SJSA1 (cell line): Measurements from ENCODE around the gene AHDC1. TPM values are rescaled to one million over a fixed set of nuclear protein-coding genes. Genes with fewer than 3 reads are reported as not detected.
"Not testable (repeated sequence)": the region's sequence is repeated elsewhere in the genome, so short reads cannot be mapped to it uniquely, and the experiment has no call there.

Source experiments
- DNase-seq, 2 experiments: peaks; one replicate each; pipeline ENCODE4 v3.0.0-alpha.2; 2015 to 2020; ENCODE audit warnings: low spot score in 2 of 2, low read depth in 1 of 2
- H3K27ac ChIP-seq: fragments of 250-450 bp; sonication (Bioruptor Pico); 2 replicates; pipeline ENCODE4 v1.5.1; 2020; ENCODE audit warnings: mild to moderate bottlenecking, moderate library complexity
- H3K27me3 ChIP-seq: fragments of 250-450 bp; sonication (Bioruptor Pico); replicated peaks from 2 replicates; pipeline ENCODE4 v1.5.1; 2020; ENCODE audit warnings: mild to moderate bottlenecking, moderate library complexity
- H3K36me3 ChIP-seq: fragments of 250-450 bp; sonication (Bioruptor Pico); 2 replicates; pipeline ENCODE4 v1.5.1; 2020; ENCODE audit warnings: mild to moderate bottlenecking
- H3K4me1 ChIP-seq: fragments of 250-450 bp; sonication (Bioruptor Pico); replicated peaks from 2 replicates; pipeline ENCODE4 v1.6.1; 2021; ENCODE audit warnings: mild to moderate bottlenecking
- H3K4me3 ChIP-seq: fragments of 250-450 bp; sonication (Bioruptor Pico); 2 replicates; pipeline ENCODE4 v1.5.1; 2020; ENCODE audit warnings: mild to moderate bottlenecking
- H3K9me3 ChIP-seq: fragments of 250-450 bp; sonication (Bioruptor Pico); replicated peaks from 2 replicates; pipeline ENCODE4 v1.5.1; 2020; ENCODE audit warnings: mild to moderate bottlenecking
- total RNA-seq: library from RNA; depleted of rRNA; stranded (reverse); fragments of >200 nt; shearing (Covaris generic); gene quantifications from 2 replicates; pipeline ENCODE4 v1.2.3, GENCODE V29; 2014

Gene AHDC1
- total RNA-seq, 1 experiment from 2014 or later = 2.9 TPM

- DNase-seq = no peak
- peaks cover 46% of the 10 kb centered on the region for H3K4me1 ChIP-seq
- H3K9me3 ChIP-seq = no peaks in the 10 kb centered on the region
- H3K36me3 ChIP-seq = peaks cover 20% of the 10 kb centered on the region
- no peaks in the 10 kb centered on the region for H3K27me3 ChIP-seq
- no peak overlapping the region for H3K4me3 ChIP-seq
- no peak overlapping the region for H3K27ac ChIP-seq
Observed at GRCh38 chr1:27561124-27561899, 42.6 kb downstream of the AHDC1 start.

GRCh38 chr1:27560268-27561123 lies 43.4 kb downstream of the AHDC1 start:
- Histone ChIP-seq H3K4me3 (no peak overlapping the region), H3K27ac (no peak overlapping the region), H3K9me3 (no peaks in the 10 kb centered on the region), H3K36me3 (peaks cover 20% of the 10 kb centered on the region), H3K27me3 (no peaks in the 10 kb centered on the region), H3K4me1 (peaks cover 47% of the 10 kb centered on the region)
- no peak for DNase-seq

- H3K36me3 ChIP-seq = peaks cover 23% of the 10 kb centered on the region
- H3K4me1 ChIP-seq = peaks cover 44% of the 10 kb centered on the region
- H3K27ac ChIP-seq = no peak overlapping the region
Observed at GRCh38 chr1:27559466-27560030, 44.4 kb downstream of the AHDC1 start.

GRCh38 chr1:27557596-27558340 lies 46.2 kb downstream of the AHDC1 start:
- no peak overlapping the region for H3K27ac ChIP-seq
- peaks cover 32% of the 10 kb centered on the region for H3K4me1 ChIP-seq
- H3K4me3 ChIP-seq = no peak overlapping the region
- no peaks in the 10 kb centered on the region for H3K27me3 ChIP-seq
- no peaks in the 10 kb centered on the region for H3K9me3 ChIP-seq
- H3K36me3 ChIP-seq = peaks cover 24% of the 10 kb centered on the region
- no peak for DNase-seq

More at GRCh38 chr1:27559466-27560030, 44.4 kb downstream of the AHDC1 start:
- no peaks in the 10 kb centered on the region for H3K27me3 ChIP-seq
- DNase-seq = no peak
- H3K4me3 ChIP-seq = no peak overlapping the region
- H3K9me3 ChIP-seq = no peaks in the 10 kb centered on the region

GRCh38 chr1:27556781-27557595 lies 47.0 kb downstream of the AHDC1 start:
- Histone ChIP-seq H3K36me3 (peaks cover 28% of the 10 kb centered on the region), H3K4me3 (no peak overlapping the region), H3K4me1 (peaks cover 28% of the 10 kb centered on the region), H3K27me3 (no peaks in the 10 kb centered on the region), H3K27ac (no peak overlapping the region), H3K9me3 (no peaks in the 10 kb centered on the region)
- DNase-seq = peak; percentile 67 to 97

- Histone ChIP-seq H3K4me3 (no peak overlapping the region), H3K9me3 (no peaks in the 10 kb centered on the region), H3K27ac (no peak overlapping the region), H3K27me3 (no peaks in the 10 kb centered on the region), H3K36me3 (peaks cover 31% of the 10 kb centered on the region), H3K4me1 (peaks cover 22% of the 10 kb centered on the region)
- DNase-seq = no peak
Observed at GRCh38 chr1:27556435-27556780, 47.5 kb downstream of the AHDC1 start.

- DNase-seq = no peak
Observed at GRCh38 chr1:27555700-27556424, 48.1 kb downstream of the AHDC1 start.

GRCh38 chr1:27554759-27555699 lies 48.9 kb downstream of the AHDC1 start:
- Histone ChIP-seq H3K27me3 (no peaks in the 10 kb centered on the region), H3K4me3 (no peak overlapping the region), H3K36me3 (peaks cover 41% of the 10 kb centered on the region), H3K27ac (no peak overlapping the region), H3K9me3 (no peaks in the 10 kb centered on the region), H3K4me1 (peaks cover 14% of the 10 kb centered on the region)
- DNase-seq = no peak

More at GRCh38 chr1:27555700-27556424, 48.1 kb downstream of the AHDC1 start:
- Histone ChIP-seq H3K27ac (no peak overlapping the region), H3K4me3 (no peak overlapping the region), H3K27me3 (no peaks in the 10 kb centered on the region), H3K9me3 (no peaks in the 10 kb centered on the region), H3K36me3 (peaks cover 36% of the 10 kb centered on the region), H3K4me1 (peaks cover 17% of the 10 kb centered on the region)

GRCh38 chr1:27554293-27554692 lies 49.7 kb downstream of the AHDC1 start:
- Histone ChIP-seq H3K27ac (no peak overlapping the region), H3K27me3 (no peaks in the 10 kb centered on the region), H3K4me3 (no peak overlapping the region), H3K4me1 (peaks cover 14% of the 10 kb centered on the region), H3K36me3 (peaks cover 48% of the 10 kb centered on the region), H3K9me3 (no peaks in the 10 kb centered on the region)
- DNase-seq = no peak

- not testable (repeated sequence) for H3K9me3 ChIP-seq, H3K4me3 ChIP-seq, DNase-seq, H3K27ac ChIP-seq, H3K27me3 ChIP-seq
- peaks cover 14% of the 10 kb centered on the region for H3K4me1 ChIP-seq
- peaks cover 51% of the 10 kb centered on the region for H3K36me3 ChIP-seq
Observed at GRCh38 chr1:27553823-27554222, 50.1 kb downstream of the AHDC1 start.

GRCh38 chr1:27552911-27553420 lies 51.0 kb downstream of the AHDC1 start:
- H3K4me1 ChIP-seq = peaks cover 12% of the 10 kb centered on the region
- no peak for DNase-seq
- H3K4me3 ChIP-seq = no peak overlapping the region
- no peak overlapping the region for H3K27ac ChIP-seq
- H3K27me3 ChIP-seq = no peaks in the 10 kb centered on the region
- peaks cover 51% of the 10 kb centered on the region for H3K36me3 ChIP-seq
- H3K9me3 ChIP-seq = no peaks in the 10 kb centered on the region
